HG03108 (cell line): ENCODE data around the gene LCOR.
A peak's percentile ranks its signal among the peaks of the same experiment; 100 is the strongest.
"Not testable (repeated sequence)": the region's sequence is repeated elsewhere in the genome, so short reads cannot be mapped to it uniquely, and the experiment has no call there.

ENCODE experiments used
- ATAC-seq: cut with Tn5 transposase; IDR thresholded peaks from one replicate; pipeline ENCODE4 v1.9.1; 2021; ENCODE audit warnings: moderate library complexity; ENCODE audit not compliant: unreplicated experiment

LCOR gene

GRCh38 chr10:96838529-96838928, 6.4 kb downstream of the LCOR start:
- ATAC-seq, result no peak

- no peak for ATAC-seq
These were observed 8.9 kb downstream of the LCOR start for GRCh38 chr10:96840841-96841518.

- ATAC-seq, result no peak
These were observed 11.0 kb downstream of the LCOR start for GRCh38 chr10:96842896-96843723.

GRCh38 chr10:96843823-96844222, 11.7 kb downstream of the LCOR start:
- no peak for ATAC-seq

- no peak for ATAC-seq
These were observed 14.3 kb downstream of the LCOR start for GRCh38 chr10:96846395-96846794.

- no peak for ATAC-seq
These were observed 14.8 kb downstream of the LCOR start for GRCh38 chr10:96846926-96847325.

- not testable (repeated sequence) for ATAC-seq
These were observed 15.3 kb downstream of the LCOR start for GRCh38 chr10:96847356-96847755.

GRCh38 chr10:96850113-96850512, 18.0 kb downstream of the LCOR start:
- no peak for ATAC-seq

GRCh38 chr10:96850825-96851224, 18.7 kb downstream of the LCOR start:
- no peak for ATAC-seq

GRCh38 chr10:96851281-96851680, 19.2 kb downstream of the LCOR start:
- ATAC-seq, result no peak

GRCh38 chr10:96856317-96856716, 24.2 kb downstream of the LCOR start:
- no peak for ATAC-seq

- ATAC-seq, result no peak
These were observed 25.4 kb downstream of the LCOR start for GRCh38 chr10:96857301-96858012.

- ATAC-seq, result no peak
These were observed 26.1 kb downstream of the LCOR start for GRCh38 chr10:96858038-96858705.

- no peak for ATAC-seq
These were observed 26.6 kb downstream of the LCOR start for GRCh38 chr10:96858706-96859050.

GRCh38 chr10:96860631-96861277, 28.7 kb downstream of the LCOR start:
- ATAC-seq, result no peak

GRCh38 chr10:96863922-96864543, 31.9 kb downstream of the LCOR start:
- ATAC-seq, result peak; percentile 60

- no peak for ATAC-seq
These were observed 41.0 kb downstream of the LCOR start for GRCh38 chr10:96873086-96873485.

GRCh38 chr10:96873756-96874467, 41.8 kb downstream of the LCOR start:
- ATAC-seq, result no peak

- no peak for ATAC-seq
These were observed 46.0 kb downstream of the LCOR start for GRCh38 chr10:96878057-96878456.

- ATAC-seq, result no peak
These were observed 48.5 kb downstream of the LCOR start for GRCh38 chr10:96880575-96880974.
